Mesenchymal stem cell (in vitro differentiated cells and primary cell): ENCODE results near the gene LIX1L.

Experiments
- DNase-seq: peaks from one replicate; pipeline ENCODE4 v3.0.0-alpha.2; 2013
- H2AFZ ChIP-seq: one replicate; pipeline ENCODE4 v1.6.1; 2013; ENCODE audit warnings: low read depth, mild to moderate bottlenecking, control low read depth, inconsistent platforms, low read length, moderate library complexity
- H2AK5ac ChIP-seq: 2 replicates; pipeline ENCODE4 v1.6.1; 2013; ENCODE audit warnings: low read length, moderate library complexity, mild to moderate bottlenecking, inconsistent platforms; ENCODE audit not compliant: severe bottlenecking
- H2BK120ac ChIP-seq: one replicate; pipeline ENCODE4 v1.6.1; 2013; ENCODE audit warnings: low read depth, mild to moderate bottlenecking, inconsistent platforms, low read length, moderate library complexity
- H2BK12ac ChIP-seq, 2 experiments: one replicate each; pipeline ENCODE4 v1.6.1; 2013; ENCODE audit warnings: inconsistent platforms in 2 of 2, low read length in 2 of 2, mild to moderate bottlenecking in 2 of 2, moderate library complexity in 2 of 2, control low read depth in 1 of 2
- H2BK15ac ChIP-seq: one replicate; pipeline ENCODE4 v1.6.1; 2013; ENCODE audit warnings: mild to moderate bottlenecking, low read depth, inconsistent platforms; ENCODE audit not compliant: poor library complexity, severe bottlenecking
- H2BK5ac ChIP-seq: 2 replicates; pipeline ENCODE4 v1.6.1; 2013; ENCODE audit warnings: low read depth, mild to moderate bottlenecking, low read length, control low read depth, inconsistent platforms; ENCODE audit not compliant: poor library complexity, severe bottlenecking
- H3K14ac ChIP-seq, 2 experiments: one replicate each; pipeline ENCODE4 v1.6.1; 2013; ENCODE audit warnings: inconsistent platforms in 2 of 2, low read length in 2 of 2, control low read depth in 1 of 2, mild to moderate bottlenecking in 1 of 2, moderate library complexity in 1 of 2
- H3K18ac ChIP-seq, 2 experiments: one replicate each; pipeline ENCODE4 v1.6.1; 2013; ENCODE audit warnings: inconsistent platforms in 2 of 2, low read length in 2 of 2, control low read depth in 1 of 2, low read depth in 1 of 2, mild to moderate bottlenecking in 1 of 2
- H3K23ac ChIP-seq, 2 experiments: one replicate each; pipeline ENCODE4 v1.6.1; 2013; ENCODE audit warnings: inconsistent platforms in 2 of 2, low read length in 2 of 2, mild to moderate bottlenecking in 2 of 2, moderate library complexity in 2 of 2, control low read depth in 1 of 2
- H3K27ac ChIP-seq: 2 replicates; pipeline ENCODE4 v1.5.1; 2013; ENCODE audit warnings: mild to moderate bottlenecking, moderate library complexity, low read length, control low read depth, inconsistent platforms; ENCODE audit not compliant: poor library complexity, severe bottlenecking
- H3K27me3 ChIP-seq, 2 experiments: 2 replicates each; pipeline versions ENCODE4 v1.6.1 to v1.7.0; 2013; ENCODE audit warnings: low read length in 2 of 2, mild to moderate bottlenecking in 2 of 2, moderate library complexity in 2 of 2, control low read depth in 1 of 2, inconsistent platforms in 1 of 2; ENCODE audit not compliant: control insufficient read depth in 1 of 2, insufficient read depth in 1 of 2
- H3K36me3 ChIP-seq, 2 experiments: 2 replicates each; pipeline versions ENCODE4 v1.6.1 to v1.7.0; 2013; ENCODE audit warnings: low read length in 2 of 2, control low read depth in 1 of 2, inconsistent platforms in 1 of 2, low read depth in 1 of 2, mild to moderate bottlenecking in 1 of 2; ENCODE audit not compliant: insufficient read depth in 2 of 2, control insufficient read depth in 1 of 2
- H3K4ac ChIP-seq, 2 experiments: one replicate each; pipeline ENCODE4 v1.6.1; 2013; ENCODE audit warnings: inconsistent platforms in 2 of 2, low read length in 2 of 2, mild to moderate bottlenecking in 2 of 2, moderate library complexity in 2 of 2, control low read depth in 1 of 2, low read depth in 1 of 2
- H3K4me1 ChIP-seq: 2 replicates; pipeline ENCODE4 v1.6.1; 2013; ENCODE audit warnings: low read depth, low read length, control low read depth; ENCODE audit not compliant: control insufficient read depth, insufficient read depth
- H3K4me2 ChIP-seq: 2 replicates; pipeline ENCODE4 v1.6.1; 2013; ENCODE audit warnings: low read length, mild to moderate bottlenecking, inconsistent platforms; ENCODE audit not compliant: poor library complexity, severe bottlenecking
- H3K4me3 ChIP-seq, 2 experiments: 2 replicates each; pipeline versions ENCODE4 v1.5.1 to v1.7.0; 2013; ENCODE audit warnings: low read length in 2 of 2, mild to moderate bottlenecking in 2 of 2, control low read depth in 1 of 2, low read depth in 1 of 2; ENCODE audit not compliant: insufficient read depth in 1 of 2
- H3K79me1 ChIP-seq: replicated peaks from 2 replicates; pipeline ENCODE4 v1.6.1; 2013; ENCODE audit warnings: mild to moderate bottlenecking, control low read depth, low read length, inconsistent platforms; ENCODE audit not compliant: poor library complexity, severe bottlenecking
- H3K9ac ChIP-seq: 2 replicates; pipeline ENCODE4 v1.7.0; 2013; ENCODE audit warnings: mild to moderate bottlenecking, low read length, moderate library complexity
- H3K9me3 ChIP-seq: 2 replicates; pipeline ENCODE4 v1.7.0; 2013; ENCODE audit warnings: mild to moderate bottlenecking, low read length; ENCODE audit not compliant: control insufficient read depth
- H4K8ac ChIP-seq: one replicate; pipeline ENCODE4 v1.6.1; 2013; ENCODE audit warnings: inconsistent platforms, mild to moderate bottlenecking, low read length, moderate library complexity
- H4K91ac ChIP-seq: one replicate; pipeline ENCODE4 v1.6.1; 2013; ENCODE audit warnings: mild to moderate bottlenecking, low read length, inconsistent platforms
- WGBS: methylation state at CpG from one replicate; pipeline ENCODE4 v1.1.7; 2013; ENCODE audit warnings: mixed read lengths; 5-methylcytosine and 5-hydroxymethylcytosine counted together

Gene LIX1L

GRCh38 chr1:145891587-145892485 is 66.0 kb downstream of the LIX1L start:
- Histone ChIP-seq H3K4me1 (peaks cover 21% of the 10 kb centered on the region), H3K23ac (no peak overlapping the region), H3K18ac (peak overlapping the region; percentile 65 to 90), H3K14ac (no peak overlapping the region), H3K9me3 (no peaks in the 10 kb centered on the region), H2BK120ac (peak overlapping the region; percentile 69), H2BK5ac (peak overlapping the region; percentile 93), H2AFZ (no peak overlapping the region), H2BK15ac (peak overlapping the region; percentile 82), H2BK12ac (peak overlapping the region; percentile 14 to 88), H3K27me3 (no peaks in the 10 kb centered on the region), H2AK5ac (peak overlapping the region; percentile 93), H3K4me3 (peak overlapping the region in 1 of 2 experiments; percentile 50), H4K91ac (peak overlapping the region; percentile 65), H3K4me2 (peak overlapping the region; percentile 62), H3K36me3 (peaks cover 11 to 47% of the 10 kb centered on the region in 2 experiments), H3K79me1 (peaks cover 2% of the 10 kb centered on the region), H3K9ac (peak overlapping the region; percentile 88), H4K8ac (peak overlapping the region; percentile 81), H3K27ac (peak overlapping the region; percentile 98), H3K4ac (peak overlapping the region; percentile 76 to 89)
- WGBS = 0% methylated on average over 3 of the region's 6 CpGs
- DNase-seq = peak; percentile 99

GRCh38 chr1:145891143-145891542 is 66.7 kb downstream of the LIX1L start:
- no peak overlapping the region for H3K4me2 ChIP-seq
- no CpG with 5 or more reads among the region's 1 CpG for WGBS

GRCh38 chr1:145889722-145890121 is 68.1 kb downstream of the LIX1L start:
- Histone ChIP-seq H2BK5ac (no peak overlapping the region), H3K18ac (no peak overlapping the region), H3K4me2 (no peak overlapping the region), H2BK12ac (peak overlapping the region in 1 of 2 experiments; percentile 48), H3K9me3 (no peaks in the 10 kb centered on the region), H4K91ac (no peak overlapping the region), H3K27ac (no peak overlapping the region), H3K4me3 (no peak overlapping the region), H3K4me1 (peaks cover 31% of the 10 kb centered on the region), H3K79me1 (peaks cover 2% of the 10 kb centered on the region), H3K4ac (peak overlapping the region in 1 of 2 experiments; percentile 45), H3K9ac (peak overlapping the region; percentile 1), H2BK15ac (no peak overlapping the region), H3K27me3 (no peaks in the 10 kb centered on the region), H2AFZ (no peak overlapping the region), H2AK5ac (peak overlapping the region; percentile 89), H4K8ac (peak overlapping the region; percentile 50), H2BK120ac (no peak overlapping the region), H3K23ac (no peak overlapping the region), H3K36me3 (peaks cover 0 to 26% of the 10 kb centered on the region in 2 experiments), H3K14ac (no peak overlapping the region)
- WGBS = 97% methylated on average over 3 of the region's 3 CpGs
- DNase-seq = no peak

More at GRCh38 chr1:145891143-145891542, 66.7 kb downstream of the LIX1L start:
- peak overlapping the region; percentile 98 for H3K27ac ChIP-seq
- peaks cover 2% of the 10 kb centered on the region for H3K79me1 ChIP-seq
- peaks cover 4 to 40% of the 10 kb centered on the region in 2 experiments for H3K36me3 ChIP-seq
- no peak overlapping the region for H3K14ac ChIP-seq
- peak overlapping the region in 1 of 2 experiments; percentile 67 for H2BK12ac ChIP-seq
- no peak overlapping the region for H2BK15ac ChIP-seq
- H4K91ac ChIP-seq = no peak overlapping the region
- H3K9me3 ChIP-seq = no peaks in the 10 kb centered on the region
- peak overlapping the region; percentile 19 for H4K8ac ChIP-seq
- no peak overlapping the region for H2AK5ac ChIP-seq
- no peak overlapping the region for H2BK5ac ChIP-seq
- no peak overlapping the region for H2AFZ ChIP-seq
- peak overlapping the region in 1 of 2 experiments; percentile 88 for H3K4ac ChIP-seq
- H2BK120ac ChIP-seq = peak overlapping the region; percentile 69
- peak overlapping the region in 1 of 2 experiments; percentile 50 for H3K4me3 ChIP-seq
- H3K18ac ChIP-seq = no peak overlapping the region
- no peak for DNase-seq
- H3K27me3 ChIP-seq = no peaks in the 10 kb centered on the region
- no peak overlapping the region for H3K23ac ChIP-seq
- peak overlapping the region; percentile 88 for H3K9ac ChIP-seq
- H3K4me1 ChIP-seq = peaks cover 23% of the 10 kb centered on the region

GRCh38 chr1:145887631-145888030 is 70.2 kb downstream of the LIX1L start:
- no peak overlapping the region for H2BK5ac ChIP-seq

More at GRCh38 chr1:145887631-145888030, 70.2 kb downstream of the LIX1L start:
- Histone ChIP-seq H3K4me1 (peaks cover 29% of the 10 kb centered on the region), H2BK15ac (no peak overlapping the region), H3K14ac (no peak overlapping the region), H4K91ac (no peak overlapping the region), H3K4me2 (peak overlapping the region; percentile 26), H2BK12ac (no peak overlapping the region), H3K9me3 (no peaks in the 10 kb centered on the region), H2AK5ac (peak overlapping the region; percentile 41), H3K27me3 (no peaks in the 10 kb centered on the region), H3K4me3 (no peak overlapping the region), H2AFZ (no peak overlapping the region), H3K27ac (peak overlapping the region; percentile 78), H3K9ac (no peak overlapping the region), H4K8ac (no peak overlapping the region), H3K18ac (no peak overlapping the region), H3K79me1 (peaks cover 2% of the 10 kb centered on the region), H2BK120ac (no peak overlapping the region), H3K36me3 (peaks cover 0 to 11% of the 10 kb centered on the region in 2 experiments), H3K4ac (no peak overlapping the region), H3K23ac (no peak overlapping the region)
- no peak for DNase-seq
- 97% methylated on average over 4 of the region's 5 CpGs for WGBS
